Measurements from ENCODE around the gene PCSK7. TPM values are rescaled to one million over a fixed set of nuclear protein-coding genes. Genes with fewer than 3 reads are reported as not detected.
A peak's percentile ranks its signal among the peaks of the same experiment; 100 is the strongest.

Gene PCSK7
- total and polyA plus RNA-seq, 2 of the 8 experiments (the other 6 are each of a cell fraction or from before 2014, with no cell fraction given) = 23.4 to 38.5 TPM

GRCh38 chr11:117231842-117232091 lies at the start of gene PCSK7 (continued):
- TF ChIP-seq CTBP2 (IDR thresholded peaks at IDR 0.05; ENCODE audit: borderline replicate concordance, insufficient read depth, insufficient read length, low read length) (no peak), BACH1 (IDR thresholded peaks at IDR 0.05; ENCODE audit: low read length) (no peak), HDAC2 (IDR thresholded peaks at IDR 0.05; ENCODE audit: borderline replicate concordance in 1 of 2, low read depth in 2 of 2, low read length in 2 of 2) (0 out of 4 replicates have a peak, but pooled peaks have one; percentile 24 to 37), CHD1 (IDR thresholded peaks at IDR 0.05; ENCODE audit: low read depth, low read length) (no peak), MAFK (IDR thresholded peaks at IDR 0.05; ENCODE audit: low read depth, low read length) (no peak), NRF1 (IDR thresholded peaks at IDR 0.05; ENCODE audit: low read depth, low read length) (no peak), BRCA1 (IDR thresholded peaks at IDR 0.05; ENCODE audit: low read depth, low read length) (no peak), ASH2L (IDR thresholded peaks at IDR 0.05; ENCODE audit: low read length) (peak; percentile 28), KDM1A (IDR thresholded peaks at IDR 0.05; ENCODE audit: borderline replicate concordance, low read length) (no peak), RAD21 (IDR thresholded peaks at IDR 0.05 in 1 of 2, conservative IDR thresholded peaks at IDR 0.05 in 1 of 2; ENCODE audit: low read depth in 2 of 2, low read length in 2 of 2) (no peak), CHD2 (IDR thresholded peaks at IDR 0.05; ENCODE audit: low read length) (no peak), EZH2 (IDR thresholded peaks at IDR 0.05; ENCODE audit: low read depth, low read length, severe bottlenecking) (no peak), CTCF (IDR thresholded peaks at IDR 0.05; ENCODE audit: control extremely low read depth in 1 of 3, insufficient read depth in 1 of 3, low read depth in 1 of 3, low read length in 3 of 3) (no peak), SIN3A (conservative IDR thresholded peaks at IDR 0.05 in 1 of 2, IDR thresholded peaks at IDR 0.05 in 1 of 2; ENCODE audit: low read depth in 1 of 2, low read length in 2 of 2) (peak in 1 of 2 experiments; percentile 92; a peak in 1 of 4 replicates), POU5F1 (IDR thresholded peaks at IDR 0.05; ENCODE audit: low read depth, low read length) (no peak), POLR2AphosphoS5 (IDR thresholded peaks at IDR 0.05; ENCODE audit: low read depth, low read length) (no peak), EGR1 (IDR thresholded peaks at IDR 0.05; ENCODE audit: borderline replicate concordance, low read depth, low read length) (no peak), FOSL1 (IDR thresholded peaks at IDR 0.05; ENCODE audit: insufficient read depth, low read depth, low read length) (no peak), ZNF274 (IDR thresholded peaks at IDR 0.05; ENCODE audit: borderline replicate concordance, extremely low read depth, low read length) (no peak), JUND (IDR thresholded peaks at IDR 0.05; ENCODE audit: low read length) (no peak), KDM5A (IDR thresholded peaks at IDR 0.05; ENCODE audit: low read length) (no peak), RXRA (IDR thresholded peaks at IDR 0.05; ENCODE audit: insufficient read depth, low read depth, low read length) (no peak), RBBP5 (IDR thresholded peaks at IDR 0.05; ENCODE audit: borderline replicate concordance, low read depth, low read length) (no peak), BCL11A (IDR thresholded peaks at IDR 0.05; ENCODE audit: low read depth in 2 of 2, low read length in 2 of 2) (no peak)

Data from H1 (cell line).